HepG2 (cell line): ENCODE measurements around the gene TTBK1. TPM values are rescaled to one million over a fixed set of nuclear protein-coding genes. Genes with fewer than 3 reads are reported as not detected.

Experiments
- BCL6 ChIP-seq: IDR thresholded peaks from 2 replicates; pipeline ENCODE4 v1.6.1; 2016; ENCODE audit warnings: missing genetic modification reagents, missing compliant biosample characterization
- CBX5 ChIP-seq: sonication (generic); formaldehyde crosslinking; IDR thresholded peaks from 2 replicates; pipeline ENCODE4 v1.4.0; 2020; ENCODE audit warnings: missing genetic modification reagents, borderline replicate concordance
- FOXJ3 ChIP-seq: sonication (generic); formaldehyde crosslinking; IDR thresholded peaks from 2 replicates; pipeline ENCODE4 v1.4.0; 2020; ENCODE audit warnings: missing genetic modification reagents, mild to moderate bottlenecking, borderline replicate concordance
- HNRNPLL ChIP-seq: fragments of 200-400 bp; formaldehyde crosslinking; IDR thresholded peaks from 2 replicates; pipeline ENCODE4 v1.6.1; 2017; ENCODE audit warnings: mild to moderate bottlenecking, low read depth, low read length; ENCODE audit not compliant: poor library complexity, severe bottlenecking
- KLF11 ChIP-seq: IDR thresholded peaks from 2 replicates; pipeline ENCODE4 v1.6.1; 2016; ENCODE audit warnings: missing compliant biosample characterization
- MAZ ChIP-seq, 2 experiments: sonication (generic) in 1 of 2; formaldehyde crosslinking in 1 of 2; IDR thresholded peaks; 2 replicates each; pipeline versions ENCODE4 v1.5.0 to v1.6.1; 2012 to 2020; ENCODE audit warnings: low read depth in 2 of 2, mild to moderate bottlenecking in 2 of 2, borderline replicate concordance in 1 of 2, improper control_type of control experiment in 1 of 2, low read length in 1 of 2, missing genetic modification reagents in 1 of 2, moderate library complexity in 1 of 2
- NONO ChIP-seq, 2 experiments: fragments of 450-650 bp in 1 of 2; sonication (generic) in 1 of 2; formaldehyde crosslinking in 1 of 2; IDR thresholded peaks in 1 of 2; conservative IDR thresholded peaks in 1 of 2; 2 replicates each; pipeline versions ENCODE4 v1.6.1 to v1.8.0; 2017 to 2022; ENCODE audit warnings: mild to moderate bottlenecking in 1 of 2, missing genetic modification reagents in 1 of 2, moderate library complexity in 1 of 2
- RNF2 ChIP-seq: fragments of 450-650 bp; conservative IDR thresholded peaks from 2 replicates; pipeline ENCODE4 v1.6.1; 2016; ENCODE audit warnings: low read depth
- RORA ChIP-seq: sonication (generic); formaldehyde crosslinking; IDR thresholded peaks from 2 replicates; pipeline ENCODE4 v1.5.0; 2020; ENCODE audit warnings: mild to moderate bottlenecking, missing genetic modification reagents, moderate library complexity
- SMYD3 ChIP-seq: sonication (generic); formaldehyde crosslinking; IDR thresholded peaks from 2 replicates; pipeline ENCODE4 v1.8.1; 2023; ENCODE audit warnings: mild to moderate bottlenecking, missing genetic modification reagents
- ZNF225 ChIP-seq: sonication (generic); formaldehyde crosslinking; IDR thresholded peaks from 2 replicates; pipeline ENCODE4 v1.4.0; 2020; ENCODE audit warnings: mild to moderate bottlenecking, missing genetic modification reagents
- ZNF468 ChIP-seq: sonication (generic); formaldehyde crosslinking; IDR thresholded peaks from 2 replicates; pipeline ENCODE4 v1.8.0; 2022; ENCODE audit warnings: mild to moderate bottlenecking, moderate library complexity, missing genetic modification reagents
- ZNF7 ChIP-seq: IDR thresholded peaks from 2 replicates; pipeline ENCODE4 v1.6.1; 2016; ENCODE audit warnings: missing biosample characterization, missing genetic modification reagents
- ZNF772 ChIP-seq: sonication (generic); formaldehyde crosslinking; IDR thresholded peaks from 2 replicates; pipeline ENCODE4 v1.5.0; 2020; ENCODE audit warnings: mild to moderate bottlenecking, missing genetic modification reagents
- polyA plus RNA-seq, 8 experiments: library from polyadenylated mRNA; depleted of rRNA in 3 of 8; stranded (reverse) in 7 of 8; unstranded in 1 of 8; fragments of >200 nt; fragmentation: Illumina TruSeq in 4 of 8; extraction: Trizol in 4 of 8; gene quantifications; 2 replicates each; pipeline versions ENCODE4 v1.2.1 to v1.2.3, GENCODE V29; 2011 to 2016; ENCODE audit warnings: low read depth in 4 of 8, missing spikeins in 1 of 8, mixed read lengths in 1 of 8; ENCODE audit not compliant: insufficient read depth in 1 of 8
- total RNA-seq, 5 experiments: library from RNA; depleted of rRNA; stranded (reverse); fragments of >200 nt; fragmentation: Illumina TruSeq; extraction: Trizol; gene quantifications; 2 replicates each; pipeline ENCODE4 v1.2.3, GENCODE V29; 2016; ENCODE audit warnings: low read depth in 1 of 5
- TF ChIP-seq, protein P1 (sequence below): sonication (generic); formaldehyde crosslinking; IDR thresholded peaks from 2 replicates; pipeline ENCODE4 v1.5.0; 2020; ENCODE audit warnings: missing genetic modification reagents
- TF ChIP-seq, protein P2 (sequence below): IDR thresholded peaks from 2 replicates; pipeline ENCODE4 v1.6.1; 2016; ENCODE audit warnings: low read depth, borderline replicate concordance
- TF ChIP-seq, protein P3 (sequence below): sonication (generic); formaldehyde crosslinking; IDR thresholded peaks from 2 replicates; pipeline ENCODE4 v1.8.0; 2022; ENCODE audit warnings: missing genetic modification reagents, mild to moderate bottlenecking, moderate library complexity, borderline replicate concordance
- TF ChIP-seq, protein P4 (sequence below): sonication (generic); formaldehyde crosslinking; IDR thresholded peaks from 2 replicates; pipeline ENCODE4 v1.4.0; 2020; ENCODE audit warnings: missing genetic modification reagents, borderline replicate concordance
- TF ChIP-seq, protein P5 (sequence below): IDR thresholded peaks from 2 replicates; pipeline ENCODE4 v1.6.1; 2016

Gene TTBK1
- total and polyA plus RNA-seq, 2 of the 13 experiments (the other 11 are each of a cell fraction or from before 2014, with no cell fraction given): 0.24 to 0.33 TPM

DNA sequence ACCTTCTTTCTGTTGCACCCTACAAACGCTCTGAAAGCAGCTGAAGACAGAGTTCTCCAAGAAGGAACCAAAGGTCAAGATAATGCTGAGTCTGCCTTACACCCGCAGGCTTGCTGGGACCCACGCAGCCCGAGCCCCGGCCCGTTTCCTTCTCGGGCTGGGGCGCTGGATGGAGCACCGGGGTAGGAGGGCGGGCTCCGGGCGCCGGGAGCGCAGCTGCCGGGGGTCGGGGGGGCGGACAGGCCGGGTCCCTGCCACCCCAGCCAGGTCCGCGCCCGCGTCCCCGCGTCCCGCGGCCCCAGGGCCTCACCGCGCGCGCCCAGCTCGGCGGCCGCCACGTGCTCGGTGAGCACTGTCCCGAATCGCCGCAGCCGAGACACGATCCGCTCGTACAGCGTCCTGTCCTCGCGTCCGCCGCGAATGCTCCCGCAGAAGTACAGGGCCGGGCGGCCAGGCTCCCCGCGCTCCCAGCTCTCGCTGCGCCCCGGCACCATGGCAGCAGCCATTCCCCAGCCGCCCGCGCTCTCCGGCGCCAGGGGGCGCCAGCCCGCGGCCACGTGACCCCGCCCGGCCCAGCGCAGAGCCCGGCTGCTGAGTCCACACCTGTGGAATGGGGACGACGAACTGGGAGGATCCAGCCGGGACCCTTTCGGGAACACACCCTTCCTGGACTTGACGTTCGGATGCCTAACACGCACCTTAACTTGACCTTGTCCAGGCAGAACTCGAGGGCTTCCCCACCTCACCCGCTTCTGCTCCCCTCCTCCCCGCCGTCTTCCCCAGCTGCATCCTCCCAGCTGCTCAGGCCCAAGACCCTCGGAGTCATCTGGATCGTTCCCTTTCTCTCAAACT is 14.1 kb upstream of the TTBK1 start, which contains the start of gene DNPH1 (continued):
- TF ChIP-seq, protein P1, sequence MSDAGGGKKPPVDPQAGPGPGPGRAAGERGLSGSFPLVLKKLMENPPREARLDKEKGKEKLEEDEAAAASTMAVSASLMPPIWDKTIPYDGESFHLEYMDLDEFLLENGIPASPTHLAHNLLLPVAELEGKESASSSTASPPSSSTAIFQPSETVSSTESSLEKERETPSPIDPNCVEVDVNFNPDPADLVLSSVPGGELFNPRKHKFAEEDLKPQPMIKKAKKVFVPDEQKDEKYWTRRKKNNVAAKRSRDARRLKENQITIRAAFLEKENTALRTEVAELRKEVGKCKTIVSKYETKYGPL (CRISPR knock-in tag): peak; percentile 50; the same call in 1 of the 2 replicates
- TF ChIP-seq ZNF468 (CRISPR knock-in tag): peak; percentile 94; the same call in 1 of the 2 replicates
- TF ChIP-seq, protein P2, sequence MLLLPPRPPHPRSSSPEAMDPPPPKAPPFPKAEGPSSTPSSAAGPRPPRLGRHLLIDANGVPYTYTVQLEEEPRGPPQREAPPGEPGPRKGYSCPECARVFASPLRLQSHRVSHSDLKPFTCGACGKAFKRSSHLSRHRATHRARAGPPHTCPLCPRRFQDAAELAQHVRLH: no peak; the same call in 1 of the 2 replicates
- no peak for TF ChIP-seq KLF11 (CRISPR knock-in tag)
- TF ChIP-seq RORA (CRISPR knock-in tag): no peak
- TF ChIP-seq ZNF225: peak; percentile 73; the same call in 1 of the 2 replicates
- TF ChIP-seq CBX5: peak; percentile 28; the same call in 1 of the 2 replicates
- TF ChIP-seq, protein P3, sequence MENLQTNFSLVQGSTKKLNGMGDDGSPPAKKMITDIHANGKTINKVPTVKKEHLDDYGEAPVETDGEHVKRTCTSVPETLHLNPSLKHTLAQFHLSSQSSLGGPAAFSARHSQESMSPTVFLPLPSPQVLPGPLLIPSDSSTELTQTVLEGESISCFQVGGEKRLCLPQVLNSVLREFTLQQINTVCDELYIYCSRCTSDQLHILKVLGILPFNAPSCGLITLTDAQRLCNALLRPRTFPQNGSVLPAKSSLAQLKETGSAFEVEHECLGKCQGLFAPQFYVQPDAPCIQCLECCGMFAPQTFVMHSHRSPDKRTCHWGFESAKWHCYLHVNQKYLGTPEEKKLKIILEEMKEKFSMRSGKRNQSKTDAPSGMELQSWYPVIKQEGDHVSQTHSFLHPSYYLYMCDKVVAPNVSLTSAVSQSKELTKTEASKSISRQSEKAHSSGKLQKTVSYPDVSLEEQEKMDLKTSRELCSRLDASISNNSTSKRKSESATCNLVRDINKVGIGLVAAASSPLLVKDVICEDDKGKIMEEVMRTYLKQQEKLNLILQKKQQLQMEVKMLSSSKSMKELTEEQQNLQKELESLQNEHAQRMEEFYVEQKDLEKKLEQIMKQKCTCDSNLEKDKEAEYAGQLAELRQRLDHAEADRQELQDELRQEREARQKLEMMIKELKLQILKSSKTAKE: no peak; the same call in 1 of the 2 replicates
- peak; percentile 90 for TF ChIP-seq RNF2
- TF ChIP-seq ZNF772: peak; percentile 80; the same call in 1 of the 2 replicates
- TF ChIP-seq, protein P4, sequence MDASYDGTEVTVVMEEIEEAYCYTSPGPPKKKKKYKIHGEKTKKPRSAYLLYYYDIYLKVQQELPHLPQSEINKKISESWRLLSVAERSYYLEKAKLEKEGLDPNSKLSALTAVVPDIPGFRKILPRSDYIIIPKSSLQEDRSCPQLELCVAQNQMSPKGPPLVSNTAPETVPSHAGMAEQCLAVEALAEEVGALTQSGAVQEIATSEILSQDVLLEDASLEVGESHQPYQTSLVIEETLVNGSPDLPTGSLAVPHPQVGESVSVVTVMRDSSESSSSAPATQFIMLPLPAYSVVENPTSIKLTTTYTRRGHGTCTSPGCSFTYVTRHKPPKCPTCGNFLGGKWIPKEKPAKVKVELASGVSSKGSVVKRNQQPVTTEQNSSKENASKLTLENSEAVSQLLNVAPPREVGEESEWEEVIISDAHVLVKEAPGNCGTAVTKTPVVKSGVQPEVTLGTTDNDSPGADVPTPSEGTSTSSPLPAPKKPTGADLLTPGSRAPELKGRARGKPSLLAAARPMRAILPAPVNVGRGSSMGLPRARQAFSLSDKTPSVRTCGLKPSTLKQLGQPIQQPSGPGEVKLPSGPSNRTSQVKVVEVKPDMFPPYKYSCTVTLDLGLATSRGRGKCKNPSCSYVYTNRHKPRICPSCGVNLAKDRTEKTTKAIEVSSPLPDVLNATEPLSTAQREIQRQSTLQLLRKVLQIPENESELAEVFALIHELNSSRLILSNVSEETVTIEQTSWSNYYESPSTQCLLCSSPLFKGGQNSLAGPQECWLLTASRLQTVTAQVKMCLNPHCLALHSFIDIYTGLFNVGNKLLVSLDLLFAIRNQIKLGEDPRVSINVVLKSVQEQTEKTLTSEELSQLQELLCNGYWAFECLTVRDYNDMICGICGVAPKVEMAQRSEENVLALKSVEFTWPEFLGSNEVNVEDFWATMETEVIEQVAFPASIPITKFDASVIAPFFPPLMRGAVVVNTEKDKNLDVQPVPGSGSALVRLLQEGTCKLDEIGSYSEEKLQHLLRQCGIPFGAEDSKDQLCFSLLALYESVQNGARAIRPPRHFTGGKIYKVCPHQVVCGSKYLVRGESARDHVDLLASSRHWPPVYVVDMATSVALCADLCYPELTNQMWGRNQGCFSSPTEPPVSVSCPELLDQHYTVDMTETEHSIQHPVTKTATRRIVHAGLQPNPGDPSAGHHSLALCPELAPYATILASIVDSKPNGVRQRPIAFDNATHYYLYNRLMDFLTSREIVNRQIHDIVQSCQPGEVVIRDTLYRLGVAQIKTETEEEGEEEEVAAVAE (CRISPR knock-in tag): no peak
- 0 out of 2 replicates have a peak, but pooled peaks have one; percentile 52 for TF ChIP-seq SMYD3
- no peak for TF ChIP-seq ZNF7 (CRISPR knock-in tag)
- TF ChIP-seq, protein P5, sequence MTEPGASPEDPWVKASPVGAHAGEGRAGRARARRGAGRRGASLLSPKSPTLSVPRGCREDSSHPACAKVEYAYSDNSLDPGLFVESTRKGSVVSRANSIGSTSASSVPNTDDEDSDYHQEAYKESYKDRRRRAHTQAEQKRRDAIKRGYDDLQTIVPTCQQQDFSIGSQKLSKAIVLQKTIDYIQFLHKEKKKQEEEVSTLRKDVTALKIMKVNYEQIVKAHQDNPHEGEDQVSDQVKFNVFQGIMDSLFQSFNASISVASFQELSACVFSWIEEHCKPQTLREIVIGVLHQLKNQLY: peak; percentile 82; the same call in 1 of the 2 replicates
- TF ChIP-seq BCL6: no peak; the same call in 1 of the 2 replicates
- peak; percentile 36; the same call in 1 of the 2 replicates for TF ChIP-seq MAZ (IDR thresholded peaks at IDR 0.05; ENCODE audit: borderline replicate concordance, low read depth, low read length)
- peak; percentile 83 for TF ChIP-seq MAZ (CRISPR knock-in tag; IDR thresholded peaks at IDR 0.05; ENCODE audit: low read depth)
- no peak for TF ChIP-seq FOXJ3 (CRISPR knock-in tag)
- TF ChIP-seq HNRNPLL: peak; percentile 77
- TF ChIP-seq NONO (IDR thresholded peaks at IDR 0.05): no peak
- TF ChIP-seq NONO (CRISPR knock-in tag; conservative IDR thresholded peaks at IDR 0.05): peak; percentile 96
